ENCODE measurements around the gene CA4.
"Not testable (repeated sequence)": the region's sequence is repeated elsewhere in the genome, so short reads cannot be mapped to it uniquely, and the experiment has no call there.

DNA sequence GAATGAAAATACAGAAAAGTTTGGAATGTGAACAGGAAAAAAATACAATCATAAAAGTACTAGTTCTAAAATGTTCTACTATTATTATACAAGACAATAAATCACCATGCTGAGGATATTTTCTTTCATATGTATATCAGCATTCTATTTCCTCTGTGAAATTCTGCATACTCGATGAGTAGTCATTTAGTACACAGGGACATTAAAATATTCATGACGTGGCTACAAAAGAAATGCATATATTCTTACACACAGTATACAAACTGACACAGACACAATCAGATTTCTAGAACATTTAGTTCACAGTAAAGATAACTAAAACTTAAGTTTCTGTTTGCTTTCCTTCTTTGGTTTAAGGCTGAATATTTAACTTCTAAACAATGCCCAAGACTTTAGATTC is 49.2 kb upstream of the CA4 start:
- TF ChIP-seq, protein P1, sequence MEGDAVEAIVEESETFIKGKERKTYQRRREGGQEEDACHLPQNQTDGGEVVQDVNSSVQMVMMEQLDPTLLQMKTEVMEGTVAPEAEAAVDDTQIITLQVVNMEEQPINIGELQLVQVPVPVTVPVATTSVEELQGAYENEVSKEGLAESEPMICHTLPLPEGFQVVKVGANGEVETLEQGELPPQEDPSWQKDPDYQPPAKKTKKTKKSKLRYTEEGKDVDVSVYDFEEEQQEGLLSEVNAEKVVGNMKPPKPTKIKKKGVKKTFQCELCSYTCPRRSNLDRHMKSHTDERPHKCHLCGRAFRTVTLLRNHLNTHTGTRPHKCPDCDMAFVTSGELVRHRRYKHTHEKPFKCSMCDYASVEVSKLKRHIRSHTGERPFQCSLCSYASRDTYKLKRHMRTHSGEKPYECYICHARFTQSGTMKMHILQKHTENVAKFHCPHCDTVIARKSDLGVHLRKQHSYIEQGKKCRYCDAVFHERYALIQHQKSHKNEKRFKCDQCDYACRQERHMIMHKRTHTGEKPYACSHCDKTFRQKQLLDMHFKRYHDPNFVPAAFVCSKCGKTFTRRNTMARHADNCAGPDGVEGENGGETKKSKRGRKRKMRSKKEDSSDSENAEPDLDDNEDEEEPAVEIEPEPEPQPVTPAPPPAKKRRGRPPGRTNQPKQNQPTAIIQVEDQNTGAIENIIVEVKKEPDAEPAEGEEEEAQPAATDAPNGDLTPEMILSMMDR (IDR thresholded peaks at IDR 0.05) = not testable (repeated sequence)
- not testable (repeated sequence) for TF ChIP-seq POLR2A (IDR thresholded peaks at IDR 0.05)

All from right lobe of liver (tissue), 4 donors.